Right lobe of liver (tissue), 4 donors: Measurements from ENCODE around the gene SCN1A.

ENCODE experiments used
- POLR2A ChIP-seq: fragments of 450-650 bp; IDR thresholded peaks from one replicate; pipeline ENCODE4 v1.6.1; 2017; ENCODE audit warnings: antibody characterized with exemption, mild to moderate bottlenecking
- TF ChIP-seq, protein P1 (sequence below), 4 donors: fragments of 200-600 bp in 3 of 4; fragments of 450-650 bp in 1 of 4; IDR thresholded peaks; one replicate each; pipeline versions ENCODE4 v1.5.1 to v1.8.0; 2016 to 2022; ENCODE audit warnings: antibody characterized with exemption in 4 of 4, mild to moderate bottlenecking in 2 of 4
- donor health status: DM: no; HTN: no; CAD: no.
- donor health status: DM: no; HTN: no; CAD: no.
- donor health status: DM: no; HTN: yes; CAD: no.

DNA sequence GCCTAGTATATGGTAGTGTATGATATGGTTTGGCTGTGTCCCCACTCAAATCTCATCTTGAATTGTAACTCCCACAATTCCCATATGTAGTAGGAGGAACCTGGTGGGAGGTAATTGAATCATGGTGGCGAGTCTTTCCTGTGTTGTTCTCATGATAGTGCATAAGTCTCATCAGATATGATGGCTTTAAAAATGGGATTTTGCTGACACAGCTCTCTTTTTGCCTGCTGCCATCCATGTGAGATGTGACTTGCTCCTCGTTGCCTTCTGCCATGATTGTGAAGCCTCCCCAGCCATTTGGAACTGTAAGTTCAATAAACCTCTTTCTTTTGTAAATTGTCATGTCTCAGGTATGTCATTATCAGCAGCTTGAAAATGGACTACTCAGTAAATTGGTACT, 9.5 kb upstream of the SCN1A start:
- TF ChIP-seq, protein P1, sequence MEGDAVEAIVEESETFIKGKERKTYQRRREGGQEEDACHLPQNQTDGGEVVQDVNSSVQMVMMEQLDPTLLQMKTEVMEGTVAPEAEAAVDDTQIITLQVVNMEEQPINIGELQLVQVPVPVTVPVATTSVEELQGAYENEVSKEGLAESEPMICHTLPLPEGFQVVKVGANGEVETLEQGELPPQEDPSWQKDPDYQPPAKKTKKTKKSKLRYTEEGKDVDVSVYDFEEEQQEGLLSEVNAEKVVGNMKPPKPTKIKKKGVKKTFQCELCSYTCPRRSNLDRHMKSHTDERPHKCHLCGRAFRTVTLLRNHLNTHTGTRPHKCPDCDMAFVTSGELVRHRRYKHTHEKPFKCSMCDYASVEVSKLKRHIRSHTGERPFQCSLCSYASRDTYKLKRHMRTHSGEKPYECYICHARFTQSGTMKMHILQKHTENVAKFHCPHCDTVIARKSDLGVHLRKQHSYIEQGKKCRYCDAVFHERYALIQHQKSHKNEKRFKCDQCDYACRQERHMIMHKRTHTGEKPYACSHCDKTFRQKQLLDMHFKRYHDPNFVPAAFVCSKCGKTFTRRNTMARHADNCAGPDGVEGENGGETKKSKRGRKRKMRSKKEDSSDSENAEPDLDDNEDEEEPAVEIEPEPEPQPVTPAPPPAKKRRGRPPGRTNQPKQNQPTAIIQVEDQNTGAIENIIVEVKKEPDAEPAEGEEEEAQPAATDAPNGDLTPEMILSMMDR (IDR thresholded peaks at IDR 0.05) = no peak
- no peak for TF ChIP-seq POLR2A
